Pulmonary artery endothelial cell (primary cell): Measurements from ENCODE around the gene HIC2. TPM values are rescaled to one million over a fixed set of nuclear protein-coding genes. Genes with fewer than 3 reads are reported as not detected.
"Not testable (repeated sequence)": the region's sequence is repeated elsewhere in the genome, so short reads cannot be mapped to it uniquely, and the experiment has no call there.

Experiments used
- DNase-seq: peaks from one replicate; pipeline ENCODE4 v3.0.0-alpha.2; 2011; ENCODE audit warnings: low read depth, low spot score
- total RNA-seq: library from RNA; depleted of rRNA; stranded (reverse); fragments of >200 nt; gene quantifications from 2 replicates; pipeline ENCODE4 v1.2.3, GENCODE V29; 2014

The HIC2 gene
- total RNA-seq, 1 donor from 2014 or later = 2.4 TPM

DNA sequence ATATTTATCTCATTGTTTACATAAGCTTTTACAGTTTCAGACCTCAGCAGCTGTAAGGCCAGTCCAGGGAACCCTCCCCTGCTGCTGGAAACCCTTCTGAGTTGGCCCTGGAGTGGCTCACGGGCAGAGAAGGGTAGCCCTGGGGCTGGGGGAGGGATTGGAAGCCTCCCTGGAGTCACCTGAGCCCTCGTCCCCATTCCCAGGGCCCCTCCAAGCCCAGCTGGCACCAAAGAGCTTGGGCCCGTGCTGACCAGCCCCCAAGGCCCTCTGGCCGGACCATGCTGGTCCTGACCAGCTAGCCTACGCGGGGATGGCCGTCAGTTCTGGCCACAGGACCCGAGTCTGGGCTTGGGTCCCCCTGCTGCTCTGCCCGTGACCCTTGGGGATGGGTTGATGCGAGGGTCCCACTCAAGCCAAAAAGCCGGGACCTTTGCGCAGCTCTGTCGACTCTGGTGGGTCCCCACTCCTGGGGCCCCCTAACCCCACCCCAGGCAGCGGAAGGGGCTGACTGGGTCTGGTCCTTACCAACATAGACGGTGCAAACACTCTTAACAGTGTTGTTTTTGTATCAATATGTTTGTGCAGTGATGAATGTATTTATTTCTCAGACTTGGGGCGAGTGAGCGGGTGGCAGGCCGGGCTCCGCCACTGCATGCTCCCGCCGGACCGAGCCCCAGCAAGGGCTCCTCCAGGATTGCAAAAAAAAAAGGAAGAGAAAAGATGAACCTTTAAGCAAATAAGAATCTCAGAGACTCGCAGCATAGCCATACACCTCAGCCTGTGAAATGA, 32.6 kb downstream of the HIC2 start:
- DNase-seq = no peak

DNA sequence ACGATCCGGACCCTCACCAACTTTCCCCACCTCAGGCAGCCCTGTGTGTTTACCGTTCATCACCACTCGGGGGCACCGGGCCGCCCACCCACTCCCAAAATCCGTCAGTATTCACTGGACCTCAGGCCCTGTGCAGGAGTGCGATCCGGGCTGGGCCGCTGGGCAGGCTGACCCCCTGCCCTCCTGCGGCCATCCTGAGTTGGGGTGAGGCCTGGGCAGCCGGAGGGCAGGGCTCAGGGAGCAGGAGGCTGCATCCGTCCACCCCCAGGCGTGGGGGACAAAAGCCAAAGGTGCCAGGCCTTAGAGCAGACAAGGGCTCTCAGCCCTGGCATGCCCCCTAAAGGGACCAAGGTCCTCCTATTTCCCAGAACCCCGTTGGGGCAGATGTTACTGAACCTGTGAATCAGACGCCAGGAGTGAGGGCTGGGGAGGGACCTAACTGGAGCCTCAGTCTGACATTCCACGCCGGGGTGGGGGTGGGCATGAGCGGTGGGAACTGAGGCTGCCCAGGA, 33.2 kb downstream of the HIC2 start:
- DNase-seq = no peak

GRCh38 chr22:21450858-21451353, 33.7 kb downstream of the HIC2 start:
- DNase-seq = no peak

DNA sequence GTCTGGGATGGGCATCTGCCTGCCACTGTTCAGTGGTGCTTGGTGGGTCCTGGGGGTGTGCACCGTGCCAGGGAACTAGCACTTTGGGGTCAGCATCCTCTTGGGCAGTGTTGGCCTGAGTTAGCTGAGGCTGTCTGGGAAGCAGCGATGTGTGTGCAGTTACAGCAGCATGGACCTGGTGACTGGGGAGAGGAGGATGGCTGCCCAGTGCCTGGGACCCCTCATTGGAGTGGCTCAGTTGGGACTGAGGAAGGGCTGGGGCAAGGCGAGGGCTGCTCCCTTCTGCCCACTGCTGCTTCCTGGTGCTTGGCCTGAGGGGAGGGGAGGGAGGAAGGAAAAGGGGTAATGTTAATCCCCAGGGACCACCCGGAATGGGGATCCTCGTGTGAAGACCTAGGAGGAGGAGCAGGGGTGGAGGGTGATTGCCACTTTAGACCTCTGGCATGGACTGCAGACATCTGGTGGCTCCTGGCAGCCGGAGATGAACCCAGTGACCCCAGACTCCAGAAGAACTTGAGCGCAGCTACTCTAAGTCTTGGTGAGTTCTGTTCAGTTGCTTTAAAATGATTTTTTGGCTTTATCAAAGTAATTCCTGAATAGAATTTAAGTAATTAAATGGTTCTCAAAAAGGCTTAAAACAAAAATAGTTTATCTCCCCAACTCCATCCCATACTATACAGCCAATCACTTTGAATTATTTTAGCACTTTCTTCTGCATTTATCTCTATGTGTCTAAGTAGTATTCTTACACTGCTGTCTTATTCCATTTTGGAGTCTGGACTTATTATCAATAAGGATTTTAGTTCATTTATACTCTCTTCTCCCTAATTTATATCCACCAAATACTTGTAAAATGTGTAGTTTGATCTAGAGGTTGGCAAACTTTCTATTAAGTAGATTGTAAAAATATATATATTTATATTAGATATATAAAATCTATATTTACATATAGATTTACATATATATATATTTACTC, 34.7 kb downstream of the HIC2 start:
- DNase-seq = no peak

DNA sequence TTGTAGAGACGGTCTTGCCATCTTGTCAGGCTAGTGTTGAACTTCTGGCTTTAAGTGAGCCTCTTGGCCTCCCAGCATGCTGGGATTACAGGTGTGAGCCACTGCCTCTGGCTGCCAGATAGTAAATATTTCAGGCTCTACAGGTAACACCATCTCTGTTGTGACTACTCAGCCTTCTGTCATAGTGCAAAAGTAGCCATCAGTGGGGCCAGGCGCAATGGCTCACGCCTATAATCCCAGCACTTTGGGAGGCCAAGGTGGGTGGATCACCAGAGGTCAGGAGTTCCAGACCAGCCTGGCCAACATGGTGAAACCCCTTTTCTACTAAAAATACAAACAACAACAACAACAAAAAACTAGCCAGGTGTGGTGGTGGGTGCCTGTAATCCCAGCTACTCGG, 35.5 kb downstream of the HIC2 start:
- DNase-seq = not testable (repeated sequence)

DNA sequence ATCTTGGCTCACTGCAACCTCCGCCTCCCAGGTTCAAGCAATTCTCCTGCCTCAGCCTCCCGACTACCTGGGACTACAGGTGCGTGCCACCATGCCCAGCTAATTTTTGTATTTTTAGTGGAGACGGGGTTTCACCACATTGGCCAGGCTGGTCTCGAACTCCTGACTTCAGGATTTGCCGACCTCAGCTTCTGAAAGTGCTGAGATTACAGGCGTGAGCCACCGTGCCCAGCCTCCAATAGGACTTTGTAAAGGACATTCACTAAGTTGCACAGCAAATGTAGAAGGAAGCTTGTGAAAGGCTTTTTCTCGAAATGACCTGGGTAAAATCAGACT, 37.8 kb downstream of the HIC2 start:
- DNase-seq = not testable (repeated sequence)

GRCh38 chr22:21455334-21456089, 38.3 kb downstream of the HIC2 start:
- no peak for DNase-seq

DNA sequence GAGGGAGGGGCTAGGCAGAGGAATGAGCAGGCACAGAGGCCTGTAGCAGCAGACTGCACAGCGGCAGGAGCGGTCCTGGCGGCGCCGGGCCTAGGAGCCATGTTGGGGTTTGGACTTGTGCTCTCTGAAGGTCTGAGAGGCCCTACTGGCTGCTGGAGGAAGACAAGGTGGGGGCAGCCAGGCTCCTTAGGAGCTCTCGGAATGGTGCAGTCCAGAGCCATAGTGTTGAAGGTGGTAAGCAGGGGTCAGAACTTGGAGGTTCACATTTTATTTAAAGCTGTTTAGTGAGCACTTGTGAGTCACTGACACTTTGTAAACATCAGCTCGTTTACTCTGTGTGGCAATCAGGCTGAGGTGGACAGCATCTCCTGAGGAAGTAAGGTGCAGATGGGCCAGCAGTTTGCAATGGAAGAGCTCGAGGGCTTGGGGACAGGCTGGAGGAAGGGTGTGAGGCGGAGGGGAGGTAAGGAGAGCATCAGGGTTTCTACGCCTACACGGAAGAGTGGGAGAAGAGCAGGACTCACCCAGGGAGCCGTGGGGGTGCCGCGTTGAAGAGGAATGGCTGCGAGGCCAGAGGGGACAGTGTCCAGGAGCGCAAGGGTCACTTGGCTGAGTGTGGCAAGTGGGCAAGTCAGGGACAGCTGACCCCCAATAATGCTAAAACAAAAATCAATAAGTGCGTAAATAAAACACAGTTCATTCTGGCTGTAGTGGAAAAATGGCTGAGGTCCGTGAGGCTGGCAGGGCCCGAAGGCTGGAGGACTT, 40.0 kb downstream of the HIC2 start:
- DNase-seq = no peak

GRCh38 chr22:21462672-21463071, 45.5 kb downstream of the HIC2 start:
- DNase-seq = not testable (repeated sequence)

GRCh38 chr22:21467337-21468193, 50.4 kb downstream of the HIC2 start, which contains the start of gene TMEM191C:
Gene TMEM191C, plus strand, starts transcription at chr22:21467387. Its CDS starts 73 bp downstream, at chr22:21467460.
- DNase-seq = not testable (repeated sequence)

- not testable (repeated sequence) for DNase-seq
Observed at GRCh38 chr22:21468194-21469096, 51.3 kb downstream of the HIC2 start.

DNA sequence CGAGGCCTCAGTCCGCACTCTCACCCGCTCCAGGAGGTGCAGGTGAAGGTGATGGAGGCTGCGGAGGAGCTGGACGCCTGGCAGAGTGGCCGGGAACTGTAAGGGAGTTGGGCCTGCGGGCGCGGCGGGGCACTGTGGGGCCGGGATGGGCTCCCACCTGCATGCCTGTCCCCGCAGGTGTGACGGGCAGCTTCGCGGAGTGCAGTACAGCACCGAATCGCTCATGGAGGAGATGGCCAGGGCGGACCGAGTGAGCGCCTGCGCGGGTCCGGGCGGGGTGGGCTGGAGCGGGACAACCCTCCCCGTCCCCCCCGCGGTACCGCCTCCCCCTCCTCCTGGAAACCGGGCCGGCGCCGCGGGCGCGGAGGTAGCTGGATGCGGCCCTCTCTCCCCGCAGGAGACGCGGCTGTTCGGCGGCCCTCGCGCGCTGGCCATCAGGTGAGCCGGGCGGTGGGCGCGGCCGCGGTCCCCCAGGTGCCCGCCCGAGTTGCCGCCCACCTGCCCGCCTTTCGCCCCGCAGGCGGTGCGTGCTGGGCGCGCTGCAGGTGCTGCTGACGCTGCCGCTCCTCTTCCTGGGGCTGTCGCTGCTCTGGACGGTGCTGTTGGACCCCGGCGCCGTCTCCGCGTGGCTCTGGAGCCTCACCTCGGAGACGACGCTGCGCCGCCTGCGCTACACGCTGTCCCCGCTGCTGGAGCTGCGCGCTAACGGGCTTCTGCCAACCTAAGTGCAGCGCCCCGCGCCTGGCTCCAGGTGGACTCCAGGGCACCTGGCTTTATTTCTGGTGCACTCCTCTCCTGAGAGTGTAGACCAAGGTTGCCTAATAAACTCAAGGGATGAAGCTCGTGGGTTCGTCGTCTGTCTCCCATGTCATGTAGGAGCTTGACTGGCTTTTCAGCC, 52.2 kb downstream of the HIC2 start:
- DNase-seq = not testable (repeated sequence)

GRCh38 chr22:21472984-21473383, 55.8 kb downstream of the HIC2 start:
- not testable (repeated sequence) for DNase-seq

GRCh38 chr22:21473664-21474063, 56.5 kb downstream of the HIC2 start:
- DNase-seq = not testable (repeated sequence)

DNA sequence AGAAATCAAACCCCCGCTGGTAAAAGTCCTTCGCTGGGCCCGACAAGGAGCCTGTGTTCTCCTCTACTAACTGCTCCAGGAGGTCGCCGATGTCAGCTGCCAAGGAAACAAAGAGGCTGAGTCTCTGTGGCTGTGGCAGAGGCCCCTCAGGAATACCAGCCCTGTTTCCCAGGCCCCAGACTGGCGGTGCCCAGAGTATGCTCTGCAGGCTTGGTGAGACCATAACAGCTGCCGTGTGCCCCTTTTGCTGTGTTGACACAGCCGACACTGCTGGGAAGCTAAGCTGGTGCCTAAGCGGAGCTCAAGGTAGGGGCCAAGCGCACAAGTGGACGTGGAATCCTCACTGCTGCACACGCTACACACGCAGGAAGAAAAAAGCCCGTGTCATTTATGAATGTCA, 66.9 kb downstream of the HIC2 start:
- not testable (repeated sequence) for DNase-seq

- DNase-seq = not testable (repeated sequence)
Observed at GRCh38 chr22:21487723-21488122, 70.6 kb downstream of the HIC2 start.

DNA sequence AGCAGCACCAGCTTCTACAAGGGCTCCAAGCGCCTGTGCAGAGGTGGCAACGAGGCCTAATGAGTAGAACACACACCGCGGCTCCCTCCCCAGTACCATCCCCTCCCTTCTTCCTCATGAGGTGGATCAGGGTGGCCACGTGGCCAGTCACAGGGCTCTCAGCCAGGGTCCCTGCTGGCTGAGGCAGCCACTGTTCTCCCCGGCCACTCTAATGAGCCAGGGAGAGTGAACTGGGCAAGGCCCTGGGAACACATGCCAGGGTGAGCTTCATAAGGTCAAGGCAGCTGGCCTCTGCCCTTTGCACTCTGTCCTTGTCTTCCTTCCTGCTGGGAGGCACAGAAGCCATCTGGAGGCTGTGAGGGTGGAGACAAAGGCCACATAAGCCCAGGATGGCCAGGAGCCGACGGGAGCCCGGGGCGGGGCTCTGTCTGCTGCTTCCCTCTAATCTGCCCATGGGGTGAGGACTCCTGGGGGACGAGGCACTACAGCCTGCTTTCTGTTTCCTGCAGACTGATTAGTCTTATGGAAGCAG, 72.0 kb downstream of the HIC2 start:
- DNase-seq = not testable (repeated sequence)
